ENCODE measurements around the gene CEL.

DNA sequence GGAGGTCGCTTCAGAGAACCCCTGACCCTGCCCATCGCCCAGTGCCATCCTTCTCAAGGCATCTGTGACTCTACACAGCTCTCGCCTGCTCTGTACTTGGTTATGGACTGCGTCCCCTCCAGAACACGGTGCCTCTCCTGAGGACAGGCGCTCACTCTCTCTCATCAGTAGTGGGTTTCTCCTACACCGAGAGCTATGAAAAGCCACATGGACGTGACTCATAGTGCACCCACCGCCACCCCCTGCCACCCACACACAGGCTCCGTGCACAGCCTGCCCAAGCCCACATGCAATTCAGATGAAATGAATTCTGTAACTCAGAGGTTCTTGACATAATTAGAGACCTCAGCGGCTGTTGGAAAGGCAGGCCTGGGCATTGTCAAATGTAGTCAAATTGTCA is 17.1 kb upstream of the CEL start:
- TF ChIP-seq CTCF (IDR thresholded peaks at IDR 0.05; ENCODE audit: extremely low read depth in 1 of 2, insufficient read depth in 1 of 2, low read depth in 1 of 2, low read length in 2 of 2) (no peak), GATA2 (IDR thresholded peaks at IDR 0.05; ENCODE audit: insufficient read depth, insufficient read length, low read depth, low read length) (no peak), POLR2A (IDR thresholded peaks at IDR 0.05; ENCODE audit: low read depth, low read length) (no peak), POLR2AphosphoS5 (IDR thresholded peaks at IDR 0.05; ENCODE audit: insufficient read depth, low read depth, low read length) (no peak), MYC (IDR thresholded peaks at IDR 0.05; ENCODE audit: low read depth, low read length) (no peak), MAX (IDR thresholded peaks at IDR 0.05; ENCODE audit: insufficient read depth, insufficient read length) (no peak)

Data from endothelial cell of umbilical vein (primary cell).